DMS53 treated with DMSO at 0.1 percent for 48 hours (cell line): ENCODE data around the gene REV3L.
"Not testable (repeated sequence)": the region's sequence is repeated elsewhere in the genome, so short reads cannot be mapped to it uniquely, and the experiment has no call there.

Experiments
- DNase-seq: peaks from one replicate; lab custom pipeline; 2025; ENCODE audit not compliant: unreplicated experiment; lab: John Stamatoyannopoulos, UW

REV3L gene

GRCh38 chr6:111492499-111492898 is 9.5 kb upstream of the REV3L start:
- no peak for DNase-seq

GRCh38 chr6:111490067-111490466 is 7.0 kb upstream of the REV3L start:
- DNase-seq: no peak

- DNase-seq: no peak
These were observed 4.6 kb upstream of the REV3L start for GRCh38 chr6:111487661-111488060.

- DNase-seq: no peak
These were observed 3.9 kb upstream of the REV3L start for GRCh38 chr6:111486921-111487320.

- DNase-seq: no peak
These were observed 3.5 kb upstream of the REV3L start for GRCh38 chr6:111486475-111486874.

GRCh38 chr6:111485342-111485741 is 2.3 kb upstream of the REV3L start:
- DNase-seq: no peak

GRCh38 chr6:111484633-111484930 is 1.6 kb upstream of the REV3L start:
- DNase-seq: no peak

GRCh38 chr6:111483736-111484632 is 966 bp upstream of the REV3L start:
- DNase-seq: peak; percentile 74

GRCh38 chr6:111482188-111482958 is 645 bp downstream of the REV3L start:
- peak; percentile 24 for DNase-seq

GRCh38 chr6:111481836-111482187 is 1.2 kb downstream of the REV3L start:
- no peak for DNase-seq

GRCh38 chr6:111480988-111481822 is 1.8 kb downstream of the REV3L start:
- DNase-seq: no peak

GRCh38 chr6:111478749-111479148 is 4.3 kb downstream of the REV3L start:
- DNase-seq: no peak

- DNase-seq: no peak
These were observed 4.9 kb downstream of the REV3L start for GRCh38 chr6:111478064-111478476.

- DNase-seq: peak; percentile 5
These were observed 5.5 kb downstream of the REV3L start for GRCh38 chr6:111477481-111477938.

- DNase-seq: not testable (repeated sequence)
These were observed 7.0 kb downstream of the REV3L start for GRCh38 chr6:111476061-111476460.

- DNase-seq: no peak
These were observed 8.2 kb downstream of the REV3L start for GRCh38 chr6:111474771-111475170.

- DNase-seq: no peak
These were observed 8.9 kb downstream of the REV3L start for GRCh38 chr6:111474106-111474505.

GRCh38 chr6:111472933-111473435 is 10.0 kb downstream of the REV3L start:
- no peak for DNase-seq

GRCh38 chr6:111471958-111472357 is 11.1 kb downstream of the REV3L start:
- DNase-seq: no peak

- no peak for DNase-seq
These were observed 11.5 kb downstream of the REV3L start for GRCh38 chr6:111471533-111471932.

GRCh38 chr6:111470991-111471390 is 12.0 kb downstream of the REV3L start:
- no peak for DNase-seq
